Activated T-helper 1 cell treated with anti-CD3 and anti-CD28 coated beads, Interleukin-2, amount 50 U/mL, for 16 hours (primary cell): Measurements from ENCODE around the gene OR7G1.
"Not testable (repeated sequence)": the region's sequence is repeated elsewhere in the genome, so short reads cannot be mapped to it uniquely, and the experiment has no call there.

ENCODE experiments used
- DNase-seq, 2 donors: peaks; one replicate each; pipeline ENCODE4 v3.0.0-alpha.2; 2020; ENCODE audit warnings: low read depth in 1 of 2, low spot score in 1 of 2

Gene OR7G1

GRCh38 chr19:9078651-9079050 is 36.9 kb downstream of the OR7G1 start:
- no peak for DNase-seq

- no peak for DNase-seq
Observed at GRCh38 chr19:9076901-9077300, 38.7 kb downstream of the OR7G1 start.

- DNase-seq: no peak
Observed at GRCh38 chr19:9075064-9075949, 40.3 kb downstream of the OR7G1 start.

GRCh38 chr19:9073806-9074205 is 41.8 kb downstream of the OR7G1 start:
- no peak for DNase-seq

GRCh38 chr19:9071720-9072119 is 43.8 kb downstream of the OR7G1 start:
- DNase-seq: not testable (repeated sequence)

- no peak for DNase-seq
Observed at GRCh38 chr19:9070066-9070465, 45.5 kb downstream of the OR7G1 start.

- DNase-seq: no peak
Observed at GRCh38 chr19:9065457-9066014, 50.0 kb downstream of the OR7G1 start.
